Ishikawa (cell line): ENCODE results near the gene SOHLH2.

Experiments used
- CEBPB ChIP-seq: IDR thresholded peaks from 2 replicates; pipeline ENCODE4 v1.6.1; 2012
- CREB1 ChIP-seq: IDR thresholded peaks from 2 replicates; pipeline ENCODE4 v1.6.1; 2012; ENCODE audit warnings: low read depth
- EGR1 ChIP-seq: IDR thresholded peaks from 2 replicates; pipeline ENCODE4 v1.6.1; 2012
- EP300 ChIP-seq: IDR thresholded peaks from 2 replicates; pipeline ENCODE4 v1.6.1; 2012; ENCODE audit warnings: borderline replicate concordance
- FOXM1 ChIP-seq: IDR thresholded peaks from 2 replicates; pipeline ENCODE4 v1.6.1; 2012; ENCODE audit warnings: low read depth, borderline replicate concordance
- MAX ChIP-seq: IDR thresholded peaks from 2 replicates; pipeline ENCODE4 v1.6.1; 2012
- NFIC ChIP-seq: IDR thresholded peaks from 2 replicates; pipeline ENCODE4 v1.6.1; 2012
- RAD21 ChIP-seq: IDR thresholded peaks from 2 replicates; pipeline ENCODE4 v1.6.1; 2012; ENCODE audit warnings: low read depth
- REST ChIP-seq: IDR thresholded peaks from 2 replicates; pipeline ENCODE4 v1.6.1; 2012; ENCODE audit warnings: low read depth, mild to moderate bottlenecking
- TAF1 ChIP-seq: IDR thresholded peaks from 2 replicates; pipeline ENCODE4 v1.6.1; 2012; ENCODE audit warnings: low read depth, mild to moderate bottlenecking
- TCF12 ChIP-seq: IDR thresholded peaks from 2 replicates; pipeline ENCODE4 v1.6.1; 2012; ENCODE audit warnings: low read depth
- TEAD4 ChIP-seq: IDR thresholded peaks from 2 replicates; pipeline ENCODE4 v1.6.1; 2012
- USF1 ChIP-seq: IDR thresholded peaks from 2 replicates; pipeline ENCODE4 v1.6.1; 2012
- YY1 ChIP-seq: IDR thresholded peaks from 2 replicates; pipeline ENCODE4 v1.6.1; 2012; ENCODE audit warnings: low read depth
- ZBTB7A ChIP-seq: IDR thresholded peaks from 2 replicates; pipeline ENCODE4 v1.6.1; 2012; ENCODE audit warnings: low read depth

The SOHLH2 gene

GRCh38 chr13:36151591-36151990, 62.8 kb downstream of the SOHLH2 start:
- TF ChIP-seq YY1 (no peak), USF1 (no peak), CREB1 (no peak), CEBPB (no peak), ZBTB7A (no peak), FOXM1 (no peak), MAX (no peak), EGR1 (no peak), TAF1 (no peak), NFIC (no peak), EP300 (no peak), RAD21 (no peak), REST (no peak)

- TF ChIP-seq EP300 (no peak), TEAD4 (no peak), FOXM1 (no peak), USF1 (no peak), CREB1 (no peak), CEBPB (no peak), MAX (no peak), RAD21 (no peak), NFIC (no peak), REST (no peak), YY1 (no peak), TCF12 (no peak), TAF1 (no peak), EGR1 (no peak)
Measured at GRCh38 chr13:36148446-36148845, 65.9 kb downstream of the SOHLH2 start.

GRCh38 chr13:36147330-36147729, 67.0 kb downstream of the SOHLH2 start:
- TF ChIP-seq NFIC (no peak), USF1 (no peak), CREB1 (no peak), EP300 (no peak), EGR1 (no peak)

- TF ChIP-seq RAD21 (no peak), TEAD4 (no peak), EGR1 (no peak), USF1 (no peak), EP300 (no peak), MAX (no peak), TCF12 (no peak), CEBPB (no peak), FOXM1 (no peak), YY1 (no peak), ZBTB7A (no peak)
Measured at GRCh38 chr13:36146511-36147269, 67.7 kb downstream of the SOHLH2 start.

- TF ChIP-seq CEBPB, result no peak
- no peak for TF ChIP-seq EGR1
- no peak for TF ChIP-seq TCF12
- no peak for TF ChIP-seq FOXM1
- TF ChIP-seq CREB1, result no peak
- no peak for TF ChIP-seq RAD21
- no peak for TF ChIP-seq NFIC
- no peak for TF ChIP-seq ZBTB7A
- no peak for TF ChIP-seq REST
- TF ChIP-seq USF1, result no peak
- TF ChIP-seq EP300, result no peak
- no peak for TF ChIP-seq TEAD4
- no peak for TF ChIP-seq TAF1
- TF ChIP-seq YY1, result no peak
- TF ChIP-seq MAX, result no peak
Measured at GRCh38 chr13:36143738-36144137, 70.6 kb downstream of the SOHLH2 start.
